Ovary (tissue), 9 donors: ENCODE data around the gene SLC25A4. TPM values are rescaled to one million over a fixed set of nuclear protein-coding genes. Genes with fewer than 3 reads are reported as not detected.

Experiments
- DNase-seq, 5 donors: peaks; one replicate each; pipeline ENCODE4 v3.0.0-alpha.2; 2019 to 2020
- H3K27ac ChIP-seq, 2 donors: fragments of 200-600 bp; one replicate each; pipeline versions ENCODE4 v1.5.1 to v1.8.0; 2019 to 2022
- H3K27me3 ChIP-seq: fragments of 200-600 bp; one replicate; pipeline ENCODE4 v1.8.0; 2022
- H3K36me3 ChIP-seq: fragments of 200-600 bp; sonication (generic); one replicate; pipeline ENCODE4 v1.5.1; 2019
- H3K4me1 ChIP-seq: one replicate; pipeline ENCODE4 v1.8.1; 2013; ENCODE audit warnings: mild to moderate bottlenecking, moderate library complexity; ENCODE audit not compliant: insufficient read depth
- H3K4me3 ChIP-seq: fragments of 200-600 bp; sonication (generic); one replicate; pipeline ENCODE4 v1.5.1; 2017
- H3K9me3 ChIP-seq, 2 donors: fragments of 200-600 bp in 1 of 2; sonication (generic) in 1 of 2; one replicate each; pipeline versions ENCODE4 v1.5.1 to v1.8.1; 2013 to 2019; ENCODE audit warnings: mild to moderate bottlenecking in 1 of 2, moderate library complexity in 1 of 2
- CTCF ChIP-seq, 3 donors: fragments of 450-650 bp in 2 of 3; fragments of 200-600 bp in 1 of 3; IDR thresholded peaks; one replicate each; pipeline versions ENCODE4 v1.5.1 to v1.8.0; 2016 to 2022; ENCODE audit warnings: antibody characterized with exemption in 3 of 3, mild to moderate bottlenecking in 1 of 3
- EP300 ChIP-seq: sonication (generic); formaldehyde crosslinking; IDR thresholded peaks from one replicate; pipeline ENCODE4 v1.6.1; 2017; ENCODE audit warnings: antibody characterized with exemption
- POLR2A ChIP-seq: fragments of 450-650 bp; IDR thresholded peaks from one replicate; pipeline ENCODE4 v1.6.1; 2017; ENCODE audit warnings: antibody characterized with exemption, mild to moderate bottlenecking, moderate library complexity
- WGBS, 3 donors: extraction: QIAGEN DNeasy Blood & Tissue Kit in 1 of 3; methylation state at CpG; one replicate each; pipeline versions ENCODE4 v1.1.5 to v1.1.7; 2013 to 2017; 5-methylcytosine and 5-hydroxymethylcytosine counted together
- intact Hi-C, 4 donors: fragments of 100-400 bp; cut with DNase I; formaldehyde crosslinking; loops; one replicate each; pipeline versions ENCODE4 v1.11.0 to v1.15.1; 2022 to 2023
- polyA plus RNA-seq, 2 donors: library from polyadenylated mRNA; stranded (reverse); fragments of 200-250 nt in 1 of 2; fragments of 350-450 nt in 1 of 2; fragmentation: Illumina TruSeq in 1 of 2; extraction: RNeasy Lipid Tissue Mini Kit (QIAGEN cat#74804) in 1 of 2; gene quantifications; one replicate each; pipeline ENCODE4 v1.2.3, GENCODE V29; 2013 to 2014
- total RNA-seq, 7 donors: library from RNA; depleted of rRNA in 2 of 7; stranded (reverse); fragments of >200 nt in 2 of 7; fragmentation: NEBNext Ultra II Directional in 3 of 7; extraction: Animal tissue kit (Norgen Biotek cat#: 25700) in 3 of 7; gene quantifications; one replicate each; pipeline versions ENCODE4 v1.1.0 to v1.2.4, GENCODE V29; 2016 to 2023
- donor health status: DM: no; HTN: no; CAD: no; lungs with moderate emphysema.
- donor health status: DM: no; HTN: no; CAD: no.
- donor health status: Bipolar disorder and iron deficiency.
- donor health status: DM: yes; HTN: yes; CAD: no.
- donor health status: DM: no; HTN: no; CAD: no.
- donor health status: DM: yes; HTN: yes; CAD: no.

The SLC25A4 gene
- total and polyA plus RNA-seq, 9 donors, result 18.8 to 35.6 (median 23.2) TPM

GRCh38 chr4:185144601-185145240, 1.7 kb downstream of the SLC25A4 start:
- TF ChIP-seq EP300 (no peak), CTCF (IDR thresholded peaks at IDR 0.05) (no peak), POLR2A (no peak)
- no peak overlapping the region for H3K27ac ChIP-seq

GRCh38 chr4:185145572-185145971, 2.5 kb downstream of the SLC25A4 start:
- no peak for TF ChIP-seq EP300
- no peak for TF ChIP-seq POLR2A
- TF ChIP-seq CTCF (IDR thresholded peaks at IDR 0.05), result no peak
- Histone ChIP-seq H3K36me3 (no peaks in the 10 kb centered on the region), H3K4me3 (no peak overlapping the region), H3K27ac (no peak overlapping the region), H3K4me1 (no peaks in the 10 kb centered on the region), H3K27me3 (no peaks in the 10 kb centered on the region), H3K9me3 (no peaks in the 10 kb centered on the region)
- intact Hi-C loops, result loop anchor here in 1 of 4 donors (10.0 kb wide), 1 partner anchor 49 kb away; no protein-coding TSS in a partner anchor
- WGBS, 3 donors, result 76 to 86% (median 82%) methylated on average over 13 of the region's 13 CpGs
- no peak for DNase-seq

More at GRCh38 chr4:185144601-185145240, 1.7 kb downstream of the SLC25A4 start:
- H3K9me3 ChIP-seq, result no peaks in the 10 kb centered on the region
- intact Hi-C loops, result loop anchor here in 1 of 4 donors (10.0 kb wide), 1 partner anchor 50 kb away; no protein-coding TSS in a partner anchor
- no peaks in the 10 kb centered on the region for H3K27me3 ChIP-seq
- WGBS, 3 donors, result 90 to 94% (median 92%) methylated on average over 16 of the region's 16 CpGs
- H3K36me3 ChIP-seq, result no peaks in the 10 kb centered on the region
- H3K4me1 ChIP-seq, result peaks cover under 1% of the 10 kb centered on the region
- H3K4me3 ChIP-seq, result no peak overlapping the region
- DNase-seq, result no peak

- WGBS, 3 donors, result 92 to 94% (median 93%) methylated on average over 12 of the region's 12 CpGs
- no peak for DNase-seq
- Histone ChIP-seq H3K36me3 (no peaks in the 10 kb centered on the region), H3K27ac (no peak overlapping the region), H3K4me1 (peaks cover 2% of the 10 kb centered on the region), H3K4me3 (no peak overlapping the region), H3K9me3 (no peaks in the 10 kb centered on the region), H3K27me3 (no peaks in the 10 kb centered on the region)
- intact Hi-C loops, result loop anchor here in 1 of 4 donors (10.0 kb wide), 1 partner anchor 45 kb away; no protein-coding TSS in a partner anchor
- TF ChIP-seq CTCF (IDR thresholded peaks at IDR 0.05) (no peak), POLR2A (no peak), EP300 (no peak)
These were observed 6.3 kb downstream of the SLC25A4 start for GRCh38 chr4:185149392-185149791.

- no peak for DNase-seq
- Histone ChIP-seq H3K4me3 (no peak overlapping the region), H3K4me1 (peaks cover 2% of the 10 kb centered on the region), H3K36me3 (no peaks in the 10 kb centered on the region), H3K9me3 (no peaks in the 10 kb centered on the region), H3K27ac (no peak overlapping the region), H3K27me3 (no peaks in the 10 kb centered on the region)
- 92 to 95% (median 92%) methylated on average over 1 of the region's 1 CpG for WGBS, 3 donors
- intact Hi-C loops, result no loop called here
- TF ChIP-seq POLR2A (no peak), CTCF (IDR thresholded peaks at IDR 0.05) (no peak), EP300 (no peak)
These were observed 8.2 kb downstream of the SLC25A4 start for GRCh38 chr4:185151296-185151695.
